SK-N-SH (cell line): ENCODE results near the gene ADAMTS14. TPM values are rescaled to one million over a fixed set of nuclear protein-coding genes. Genes with fewer than 3 reads are reported as not detected.

ENCODE experiments used
- CTCF ChIA-PET: fragments of 300-600, 350-600 bp; formaldehyde crosslinking; extraction: SDS; loops from one replicate; lab custom pipeline; 2021; lab: Yijun Ruan, JAX
- POLR2A ChIA-PET: fragments of 350-600 bp; sonication (Branson Sonifier 250); formaldehyde crosslinking; extraction: SDS; loops from one replicate; lab custom pipeline; 2020; ENCODE audit warnings: antibody characterized with exemption, inconsistent platforms; lab: Yijun Ruan, JAX
- DNase-seq: peaks from one replicate; pipeline ENCODE4 v3.0.0; 2012
- H2AFZ ChIP-seq: fragments of 200-600 bp; sonication (generic); 2 replicates; pipeline ENCODE4 v1.8.1; 2016; ENCODE audit warnings: antibody characterized with exemption, mild to moderate bottlenecking, low read depth
- H3F3A ChIP-seq: fragments of 200-600 bp; sonication (generic); replicated peaks from 2 replicates; pipeline ENCODE3; 2016; ENCODE audit warnings: antibody characterized with exemption, mild to moderate bottlenecking; ENCODE audit not compliant: insufficient read depth
- H3K27ac ChIP-seq, 2 experiments: fragments of 200-500 bp in 1 of 2; fragments of 200-600 bp in 1 of 2; sonication (Bioruptor generic) in 1 of 2; sonication (generic), shearing (Covaris generic) in 1 of 2; 2 replicates each; pipeline versions ENCODE4 v1.5.1 to v1.6.1; 2014 to 2016; ENCODE audit warnings: low read depth in 2 of 2, inconsistent platforms in 1 of 2, low read length in 1 of 2, mild to moderate bottlenecking in 1 of 2, mixed read lengths in 1 of 2
- H3K27me3 ChIP-seq: fragments of 200-600 bp; sonication (generic), shearing (Covaris generic); 2 replicates; pipeline ENCODE4 v1.6.1; 2016; ENCODE audit warnings: mixed run types; ENCODE audit not compliant: insufficient read depth
- H3K36me3 ChIP-seq, 2 experiments: fragments of 200-500 bp in 1 of 2; fragments of 200-600 bp in 1 of 2; sonication (Bioruptor generic) in 1 of 2; sonication (generic) in 1 of 2; replicated peaks in 1 of 2; 2 replicates each; pipeline versions ENCODE3 to v1.5.1; 2014 to 2016; ENCODE audit warnings: low read length in 1 of 2, mild to moderate bottlenecking in 1 of 2; ENCODE audit not compliant: insufficient read depth in 2 of 2, control insufficient read depth in 1 of 2
- H3K4me1 ChIP-seq, 2 experiments: fragments of 200-500 bp in 1 of 2; fragments of 200-600 bp in 1 of 2; sonication (Bioruptor generic) in 1 of 2; sonication (generic), shearing (Covaris generic) in 1 of 2; 2 replicates each; pipeline versions ENCODE4 v1.5.1 to v1.6.1; 2014 to 2016; ENCODE audit warnings: low read depth in 1 of 2, low read length in 1 of 2, mixed run types in 1 of 2; ENCODE audit not compliant: insufficient read depth in 2 of 2, control insufficient read depth in 1 of 2
- H3K4me2 ChIP-seq: fragments of 200-600 bp; sonication (generic), shearing (Covaris generic); 2 replicates; pipeline ENCODE4 v1.6.1; 2017; ENCODE audit warnings: mixed run types
- H3K4me3 ChIP-seq, 2 experiments: fragments of 200-500 bp in 1 of 2; fragments of 200-600 bp in 1 of 2; sonication (Bioruptor generic) in 1 of 2; sonication (generic), shearing (Covaris generic) in 1 of 2; 2 replicates each; pipeline versions ENCODE4 v1.5.1 to v1.8.1; 2014 to 2016; ENCODE audit warnings: low read depth in 2 of 2, inconsistent platforms in 1 of 2, low read length in 1 of 2, mild to moderate bottlenecking in 1 of 2, mixed read lengths in 1 of 2, moderate library complexity in 1 of 2
- H3K79me2 ChIP-seq: fragments of 200-600 bp; sonication (generic); 2 replicates; pipeline ENCODE4 v1.8.1; 2017; ENCODE audit warnings: mild to moderate bottlenecking; ENCODE audit not compliant: insufficient read depth
- H3K9ac ChIP-seq: fragments of 200-600 bp; sonication (generic); 2 replicates; pipeline ENCODE4 v1.6.1; 2017; ENCODE audit warnings: mixed run types
- H3K9me2 ChIP-seq: fragments of 200-600 bp; sonication (generic); 2 replicates; pipeline ENCODE4 v1.6.1; 2017; ENCODE audit warnings: mixed run types
- H3K9me3 ChIP-seq: fragments of 200-600 bp; sonication (generic); 2 replicates; pipeline ENCODE4 v1.6.1; 2017; ENCODE audit warnings: mixed run types, mild to moderate bottlenecking, moderate library complexity
- H4K20me1 ChIP-seq: fragments of 200-600 bp; sonication (generic); 2 replicates; pipeline ENCODE4 v1.6.1; 2017; ENCODE audit warnings: mild to moderate bottlenecking, mixed run types; ENCODE audit not compliant: insufficient read depth
- CHD2 ChIP-seq: fragments of 150-350 bp; IDR thresholded peaks from 2 replicates; pipeline ENCODE4 v1.6.1; 2018; ENCODE audit warnings: low read length; ENCODE audit not compliant: partially characterized antibody
- EZH2phosphoT487 ChIP-seq: fragments of 200-600 bp; sonication (generic); IDR thresholded peaks from 2 replicates; pipeline ENCODE4 v1.6.1; 2017; ENCODE audit warnings: low read depth, mixed run types, mild to moderate bottlenecking, antibody characterized with exemption, moderate library complexity, borderline replicate concordance
- FOXJ3 ChIP-seq: sonication (generic); formaldehyde crosslinking; IDR thresholded peaks from 2 replicates; pipeline ENCODE4 v1.5.1; 2020; ENCODE audit warnings: mild to moderate bottlenecking, missing genetic modification reagents
- GABPA ChIP-seq: IDR thresholded peaks from 2 replicates; pipeline ENCODE4 v1.4.0; 2012; ENCODE audit warnings: low read depth, mild to moderate bottlenecking
- GATA2 ChIP-seq: sonication (generic); formaldehyde crosslinking; IDR thresholded peaks from 2 replicates; pipeline ENCODE4 v1.5.0; 2020; ENCODE audit warnings: mild to moderate bottlenecking, missing genetic modification reagents
- MEF2A ChIP-seq: IDR thresholded peaks from 2 replicates; pipeline ENCODE4 v1.4.0; 2012; ENCODE audit warnings: low read depth, borderline replicate concordance
- MXI1 ChIP-seq: IDR thresholded peaks from 2 replicates; pipeline ENCODE4 v1.6.1; 2012; ENCODE audit warnings: mild to moderate bottlenecking, low read depth, low read length, improper control_type of control experiment
- NFIC ChIP-seq: IDR thresholded peaks from 2 replicates; pipeline ENCODE4 v1.4.0; 2012; ENCODE audit warnings: borderline replicate concordance
- RCOR1 ChIP-seq: fragments of 150-350 bp; IDR thresholded peaks from 2 replicates; pipeline ENCODE4 v1.6.1; 2017; ENCODE audit warnings: antibody characterized with exemption, low read length
- RXRA ChIP-seq: IDR thresholded peaks from 2 replicates; pipeline ENCODE4 v1.4.0; 2012; ENCODE audit warnings: low read depth, mild to moderate bottlenecking, borderline replicate concordance
- SIN3A ChIP-seq: IDR thresholded peaks from 2 replicates; pipeline ENCODE4 v1.6.1; 2012; ENCODE audit warnings: low read depth, mild to moderate bottlenecking, low read length, moderate library complexity, borderline replicate concordance
- TAF1 ChIP-seq: IDR thresholded peaks from 2 replicates; pipeline ENCODE4 v1.6.1; 2012; ENCODE audit warnings: low read depth, mild to moderate bottlenecking, low read length, moderate library complexity, borderline replicate concordance
- TCF12 ChIP-seq: IDR thresholded peaks from 2 replicates; pipeline ENCODE4 v1.4.0; 2012
- TEAD4 ChIP-seq: IDR thresholded peaks from 2 replicates; pipeline ENCODE4 v1.4.0; 2012; ENCODE audit warnings: mild to moderate bottlenecking, borderline replicate concordance; ENCODE audit not compliant: insufficient read depth
- YY1 ChIP-seq: IDR thresholded peaks from 2 replicates; pipeline ENCODE4 v1.4.0; 2012; ENCODE audit warnings: low read depth, mild to moderate bottlenecking
- whole genome bisulfite sequencing: methylation state at CpG from one replicate; pipeline ENCODE4 v1.1.6; 2017; ENCODE audit warnings: low lambda C conversion rate; 5-methylcytosine and 5-hydroxymethylcytosine counted together
- polyA plus RNA-seq, 3 experiments: library from polyadenylated mRNA; depleted of rRNA; stranded (reverse); fragments of >200 nt; gene quantifications; 2 replicates each; pipeline ENCODE4 v1.2.3, GENCODE V29; 2012
- TF ChIP-seq, protein P1 (sequence below): IDR thresholded peaks from 2 replicates; pipeline ENCODE4 v1.4.0; 2012; ENCODE audit warnings: low read depth, borderline replicate concordance
- TF ChIP-seq, protein P2 (sequence below): fragments of 150-350 bp; IDR thresholded peaks from 2 replicates; pipeline ENCODE4 v1.6.1; 2016; ENCODE audit warnings: mild to moderate bottlenecking, low read depth, low read length
- TF ChIP-seq, protein P3 (sequence below): fragments of 150-350 bp; IDR thresholded peaks from 2 replicates; pipeline ENCODE4 v1.6.1; 2017; ENCODE audit warnings: antibody characterized with exemption, low read length, low read depth, borderline replicate concordance
- TF ChIP-seq, protein P4 (sequence below): IDR thresholded peaks from 2 replicates; pipeline ENCODE4; 2012

The ADAMTS14 gene
- polyA plus RNA-seq, 1 of the 3 experiments (the other 2 are of a cell fraction) = 1.1 TPM

DNA sequence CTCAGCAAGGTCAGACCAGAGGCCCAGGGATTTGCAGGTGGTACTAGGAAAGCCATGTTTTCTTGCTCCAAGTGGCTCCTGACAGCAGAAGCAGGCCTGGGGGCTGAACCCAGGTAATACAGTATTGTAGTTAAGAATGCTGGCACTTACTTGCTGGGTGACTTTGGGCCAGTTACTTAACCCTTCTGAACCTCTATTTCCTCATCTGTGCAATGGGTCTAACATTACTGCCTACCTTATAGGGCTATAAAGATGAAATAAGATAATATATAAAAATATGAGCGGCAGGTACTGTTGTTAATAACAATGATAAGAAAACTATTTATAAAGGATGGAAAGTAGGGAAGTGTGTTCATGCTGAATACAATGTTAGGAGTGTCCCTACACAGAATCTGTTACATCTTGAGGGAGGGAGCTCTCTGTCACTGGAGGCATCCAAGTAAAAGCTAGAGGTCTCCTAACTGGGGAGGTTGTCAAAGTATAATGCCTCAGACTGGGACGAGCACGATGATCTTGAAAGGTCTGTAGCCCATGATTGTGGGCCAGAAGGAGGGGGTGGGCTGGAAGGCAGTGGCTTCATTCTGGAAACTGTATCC, 26.9 kb downstream of the ADAMTS14 start:
- no peak for DNase-seq
- no peak overlapping the region for H2AFZ ChIP-seq
- ChIA-PET CTCF (no interaction called here), POLR2A (no interaction called here)
- no peaks in the 10 kb centered on the region for H3K36me3 ChIP-seq
- WGBS = 90% methylated on average over 3 of the region's 3 CpGs
- H3K27me3 ChIP-seq = 0 out of 2 replicates have a peak, but pooled peaks cover 4% of the 10 kb centered on the region
- TF ChIP-seq, protein P1, sequence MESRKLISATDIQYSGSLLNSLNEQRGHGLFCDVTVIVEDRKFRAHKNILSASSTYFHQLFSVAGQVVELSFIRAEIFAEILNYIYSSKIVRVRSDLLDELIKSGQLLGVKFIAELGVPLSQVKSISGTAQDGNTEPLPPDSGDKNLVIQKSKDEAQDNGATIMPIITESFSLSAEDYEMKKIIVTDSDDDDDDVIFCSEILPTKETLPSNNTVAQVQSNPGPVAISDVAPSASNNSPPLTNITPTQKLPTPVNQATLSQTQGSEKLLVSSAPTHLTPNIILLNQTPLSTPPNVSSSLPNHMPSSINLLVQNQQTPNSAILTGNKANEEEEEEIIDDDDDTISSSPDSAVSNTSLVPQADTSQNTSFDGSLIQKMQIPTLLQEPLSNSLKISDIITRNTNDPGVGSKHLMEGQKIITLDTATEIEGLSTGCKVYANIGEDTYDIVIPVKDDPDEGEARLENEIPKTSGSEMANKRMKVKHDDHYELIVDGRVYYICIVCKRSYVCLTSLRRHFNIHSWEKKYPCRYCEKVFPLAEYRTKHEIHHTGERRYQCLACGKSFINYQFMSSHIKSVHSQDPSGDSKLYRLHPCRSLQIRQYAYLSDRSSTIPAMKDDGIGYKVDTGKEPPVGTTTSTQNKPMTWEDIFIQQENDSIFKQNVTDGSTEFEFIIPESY = no peak
- TF ChIP-seq TCF12 (no peak), GATA2 (CRISPR knock-in tag) (no peak), TEAD4 (no peak), RCOR1 (no peak)
- TF ChIP-seq, protein P2, sequence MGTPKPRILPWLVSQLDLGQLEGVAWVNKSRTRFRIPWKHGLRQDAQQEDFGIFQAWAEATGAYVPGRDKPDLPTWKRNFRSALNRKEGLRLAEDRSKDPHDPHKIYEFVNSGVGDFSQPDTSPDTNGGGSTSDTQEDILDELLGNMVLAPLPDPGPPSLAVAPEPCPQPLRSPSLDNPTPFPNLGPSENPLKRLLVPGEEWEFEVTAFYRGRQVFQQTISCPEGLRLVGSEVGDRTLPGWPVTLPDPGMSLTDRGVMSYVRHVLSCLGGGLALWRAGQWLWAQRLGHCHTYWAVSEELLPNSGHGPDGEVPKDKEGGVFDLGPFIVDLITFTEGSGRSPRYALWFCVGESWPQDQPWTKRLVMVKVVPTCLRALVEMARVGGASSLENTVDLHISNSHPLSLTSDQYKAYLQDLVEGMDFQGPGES = no peak
- H3K4me1 ChIP-seq = peaks cover under 1 to 58% of the 10 kb centered on the region in 2 experiments; a peak in 2 of 4 replicates
- H4K20me1 ChIP-seq = no peaks in the 10 kb centered on the region
- peak overlapping the region in 1 of 2 experiments; percentile 48; a peak in 1 of 4 replicates for H3K27ac ChIP-seq
- H3K9me3 ChIP-seq = no peaks in the 10 kb centered on the region
- H3F3A ChIP-seq = peaks cover 9% of the 10 kb centered on the region
- H3K4me2 ChIP-seq = no peak overlapping the region
- H3K79me2 ChIP-seq = no peaks in the 10 kb centered on the region
- no peak overlapping the region for H3K9ac ChIP-seq
- no peaks in the 10 kb centered on the region for H3K9me2 ChIP-seq
- H3K4me3 ChIP-seq = no peak overlapping the region

DNA sequence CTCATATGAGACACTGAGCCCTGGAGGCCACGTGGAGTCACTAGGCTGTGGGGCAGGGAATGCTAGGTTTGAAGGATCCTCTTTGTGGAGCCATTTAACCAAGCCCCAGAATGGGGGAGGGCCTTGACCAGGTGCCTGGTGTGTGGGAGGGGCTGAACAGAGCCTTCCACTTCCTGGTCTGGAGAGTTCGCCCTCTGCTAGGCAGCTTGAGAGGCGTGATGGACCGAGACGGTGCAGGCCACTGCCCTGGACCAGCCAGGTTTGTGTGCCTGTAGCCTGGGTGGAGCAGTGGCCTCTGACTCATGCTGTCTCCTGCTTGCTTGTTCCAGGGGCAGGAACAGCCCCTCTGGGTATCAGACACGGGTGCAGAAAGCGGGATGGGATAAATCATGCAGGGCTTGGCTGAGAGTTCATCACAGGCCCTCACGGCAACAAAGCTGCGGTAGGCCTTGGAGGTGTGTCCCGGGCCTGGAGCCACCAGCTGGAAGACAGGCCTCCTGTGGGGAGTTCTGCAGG, 27.4 kb downstream of the ADAMTS14 start:
- no peaks in the 10 kb centered on the region for H3K9me3 ChIP-seq
- peak overlapping the region in 1 of 2 experiments; percentile 48; a peak in 1 of 4 replicates for H3K27ac ChIP-seq
- H3K4me1 ChIP-seq = peaks cover 0 to 53% of the 10 kb centered on the region in 2 experiments; a peak in 2 of 4 replicates
- peaks cover 3% of the 10 kb centered on the region for H3F3A ChIP-seq
- DNase-seq = peak; percentile 53
- POLR2A ChIA-PET = interaction anchor here (0.5 kb wide), 1 partner anchor 67 kb away, joined by 4 read pairs; no protein-coding TSS in a partner anchor
- H3K27me3 ChIP-seq = 0 out of 2 replicates have a peak, but pooled peaks cover 4% of the 10 kb centered on the region
- H3K9me2 ChIP-seq = no peaks in the 10 kb centered on the region
- no peak overlapping the region for H3K4me3 ChIP-seq
- no peak overlapping the region for H3K9ac ChIP-seq
- H3K36me3 ChIP-seq = no peaks in the 10 kb centered on the region
- WGBS = 61% methylated on average over 5 of the region's 10 CpGs
- H3K4me2 ChIP-seq = no peak overlapping the region
- CTCF ChIA-PET = interaction anchor here (0.6 kb wide), 1 partner anchor 68 kb away, joined by 4 read pairs; no protein-coding TSS in a partner anchor
- no peaks in the 10 kb centered on the region for H4K20me1 ChIP-seq
- no peak overlapping the region for H2AFZ ChIP-seq
- no peaks in the 10 kb centered on the region for H3K79me2 ChIP-seq
- TF ChIP-seq, protein P1 = no peak
- no peak for TF ChIP-seq NFIC
- no peak for TF ChIP-seq FOXJ3 (CRISPR knock-in tag)
- no peak for TF ChIP-seq GABPA
- TF ChIP-seq, protein P3, sequence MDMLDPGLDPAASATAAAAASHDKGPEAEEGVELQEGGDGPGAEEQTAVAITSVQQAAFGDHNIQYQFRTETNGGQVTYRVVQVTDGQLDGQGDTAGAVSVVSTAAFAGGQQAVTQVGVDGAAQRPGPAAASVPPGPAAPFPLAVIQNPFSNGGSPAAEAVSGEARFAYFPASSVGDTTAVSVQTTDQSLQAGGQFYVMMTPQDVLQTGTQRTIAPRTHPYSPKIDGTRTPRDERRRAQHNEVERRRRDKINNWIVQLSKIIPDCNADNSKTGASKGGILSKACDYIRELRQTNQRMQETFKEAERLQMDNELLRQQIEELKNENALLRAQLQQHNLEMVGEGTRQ = no peak
- no peak for TF ChIP-seq TAF1
- no peak for TF ChIP-seq YY1
- TF ChIP-seq, protein P4, sequence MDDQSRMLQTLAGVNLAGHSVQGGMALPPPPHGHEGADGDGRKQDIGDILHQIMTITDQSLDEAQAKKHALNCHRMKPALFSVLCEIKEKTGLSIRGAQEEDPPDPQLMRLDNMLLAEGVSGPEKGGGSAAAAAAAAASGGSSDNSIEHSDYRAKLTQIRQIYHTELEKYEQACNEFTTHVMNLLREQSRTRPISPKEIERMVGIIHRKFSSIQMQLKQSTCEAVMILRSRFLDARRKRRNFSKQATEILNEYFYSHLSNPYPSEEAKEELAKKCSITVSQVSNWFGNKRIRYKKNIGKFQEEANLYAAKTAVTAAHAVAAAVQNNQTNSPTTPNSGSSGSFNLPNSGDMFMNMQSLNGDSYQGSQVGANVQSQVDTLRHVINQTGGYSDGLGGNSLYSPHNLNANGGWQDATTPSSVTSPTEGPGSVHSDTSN = no peak
- TF ChIP-seq TEAD4 = no peak
- TF ChIP-seq EZH2phosphoT487 = no peak
- no peak for TF ChIP-seq TCF12
- no peak for TF ChIP-seq RXRA
- no peak for TF ChIP-seq CHD2
- no peak for TF ChIP-seq MXI1
- no peak for TF ChIP-seq SIN3A
- TF ChIP-seq MEF2A = no peak
